Stomach (tissue), 4 donors: ENCODE data around the gene SCN8A.

Experiments used
- CTCF ChIP-seq, 7 experiments: fragments of 450-650 bp in 4 of 7; fragments of 200-600 bp in 3 of 7; sonication (generic) in 3 of 7; IDR thresholded peaks; one replicate each; pipeline ENCODE4 v1.5.1; 2016 to 2019; ENCODE audit warnings: antibody characterized with exemption in 7 of 7, control low read depth in 2 of 7, mild to moderate bottlenecking in 1 of 7
- POLR2A ChIP-seq, 4 donors: fragments of 450-650 bp; IDR thresholded peaks; one replicate each; pipeline ENCODE4 v1.6.1; 2016; ENCODE audit warnings: antibody characterized with exemption in 4 of 4, control low read depth in 2 of 4, mild to moderate bottlenecking in 1 of 4, moderate library complexity in 1 of 4
- POLR2AphosphoS5 ChIP-seq, 3 donors: sonication (generic); formaldehyde crosslinking; IDR thresholded peaks; one replicate each; pipeline ENCODE4 v1.6.1; 2016; ENCODE audit warnings: antibody characterized with exemption in 3 of 3

GRCh38 chr12:51850081-51850964, 259.3 kb downstream of the SCN8A start:
- TF ChIP-seq CTCF (IDR thresholded peaks at IDR 0.05) = no peak
- no peak for TF ChIP-seq POLR2AphosphoS5 (IDR thresholded peaks at IDR 0.05)
- TF ChIP-seq POLR2A (IDR thresholded peaks at IDR 0.05) = no peak
